ENCODE results near the gene GASK1B. TPM values are rescaled to one million over a fixed set of nuclear protein-coding genes. Genes with fewer than 3 reads are reported as not detected.
A peak's percentile ranks its signal among the peaks of the same experiment; 100 is the strongest.

GASK1B gene
- total and polyA plus RNA-seq, 2 of the 13 experiments (the other 11 are each of a cell fraction or from before 2014, with no cell fraction given), result 29.1 to 40.4 TPM

- TF ChIP-seq PRDM4 (CRISPR knock-in tag; IDR thresholded peaks at IDR 0.05; ENCODE audit: borderline replicate concordance), result no peak
- TF ChIP-seq DMAP1 (CRISPR knock-in tag; IDR thresholded peaks at IDR 0.05), result peak; percentile 59; the same call in 1 of the 2 replicates
- TF ChIP-seq ZNF639 (CRISPR knock-in tag; conservative IDR thresholded peaks at IDR 0.05), result no peak
- no peak for TF ChIP-seq MBD4 (IDR thresholded peaks at IDR 0.05; ENCODE audit: borderline replicate concordance, low read length)
- TF ChIP-seq SMAD3 (CRISPR knock-in tag; IDR thresholded peaks at IDR 0.05), result no peak
- no peak for TF ChIP-seq TRIM22 (IDR thresholded peaks at IDR 0.05)
- TF ChIP-seq NR2F2 (IDR thresholded peaks at IDR 0.05; ENCODE audit: borderline replicate concordance, low read depth), result no peak
- no peak for TF ChIP-seq CREBL2 (CRISPR knock-in tag; IDR thresholded peaks at IDR 0.05; ENCODE audit: borderline replicate concordance)
- peak; percentile 85 for TF ChIP-seq KDM2A (CRISPR knock-in tag; IDR thresholded peaks at IDR 0.05; ENCODE audit: borderline replicate concordance, low read depth)
- no peak for TF ChIP-seq GATAD1 (CRISPR knock-in tag; IDR thresholded peaks at IDR 0.05)
- TF ChIP-seq SOX13 (IDR thresholded peaks at IDR 0.05), result no peak
- TF ChIP-seq SOX13 (CRISPR knock-in tag; conservative IDR thresholded peaks at IDR 0.05 in 1 of 2, IDR thresholded peaks at IDR 0.05 in 1 of 2), result no peak; a peak in 1 of 4 replicates
- TF ChIP-seq ZNF136 (CRISPR knock-in tag; IDR thresholded peaks at IDR 0.05; ENCODE audit: low read depth), result no peak
- no peak for TF ChIP-seq ZBTB1 (CRISPR knock-in tag; IDR thresholded peaks at IDR 0.05; ENCODE audit: borderline replicate concordance)
- TF ChIP-seq ZNF83 (CRISPR knock-in tag; IDR thresholded peaks at IDR 0.05; ENCODE audit: borderline replicate concordance), result no peak
- no peak for TF ChIP-seq RARA (CRISPR knock-in tag; IDR thresholded peaks at IDR 0.05)
- peak; percentile 46 for TF ChIP-seq DRAP1 (CRISPR knock-in tag; IDR thresholded peaks at IDR 0.05)
- TF ChIP-seq ZNF576 (CRISPR knock-in tag; IDR thresholded peaks at IDR 0.05), result no peak
- TF ChIP-seq TBP (CRISPR knock-in tag; IDR thresholded peaks at IDR 0.05), result no peak
- TF ChIP-seq ZNF101 (CRISPR knock-in tag; IDR thresholded peaks at IDR 0.05; ENCODE audit: borderline replicate concordance, low read depth), result no peak
- TF ChIP-seq ZNF549 (CRISPR knock-in tag; IDR thresholded peaks at IDR 0.05), result no peak
- TF ChIP-seq RAD51 (IDR thresholded peaks at IDR 0.05; ENCODE audit: borderline replicate concordance), result no peak
- no peak for TF ChIP-seq TCF7 (IDR thresholded peaks at IDR 0.05; ENCODE audit: low read depth)
- no peak for TF ChIP-seq DNMT3B (CRISPR knock-in tag; conservative IDR thresholded peaks at IDR 0.05)
- no peak for TF ChIP-seq FOXK1 (CRISPR knock-in tag; IDR thresholded peaks at IDR 0.05; ENCODE audit: borderline replicate concordance, low read depth)
These were observed 37.3 kb upstream of the GASK1B start, which contains the start of gene TMEM144 (continued) for GRCh38 chr4:158209825-158210807.
